Suprapubic skin (tissue), 4 donors: ENCODE data around the gene SMAD7.

Experiments used
- POLR2A ChIP-seq, 2 donors: fragments of 450-650 bp; IDR thresholded peaks; one replicate each; pipeline ENCODE4 v1.6.1; 2017; ENCODE audit warnings: antibody characterized with exemption in 2 of 2, mild to moderate bottlenecking in 2 of 2, moderate library complexity in 2 of 2
- POLR2AphosphoS5 ChIP-seq, 3 donors: sonication (generic); formaldehyde crosslinking; IDR thresholded peaks; one replicate each; pipeline ENCODE4 v1.6.1; 2017; ENCODE audit warnings: antibody characterized with exemption in 3 of 3
- TF ChIP-seq, protein P1 (sequence below), 2 donors: fragments of 200-600 bp in 1 of 2; fragments of 450-650 bp in 1 of 2; sonication (generic) in 1 of 2; IDR thresholded peaks; one replicate each; pipeline ENCODE4 v1.5.1; 2016 to 2019; ENCODE audit warnings: antibody characterized with exemption in 2 of 2, mild to moderate bottlenecking in 1 of 2, moderate library complexity in 1 of 2

DNA sequence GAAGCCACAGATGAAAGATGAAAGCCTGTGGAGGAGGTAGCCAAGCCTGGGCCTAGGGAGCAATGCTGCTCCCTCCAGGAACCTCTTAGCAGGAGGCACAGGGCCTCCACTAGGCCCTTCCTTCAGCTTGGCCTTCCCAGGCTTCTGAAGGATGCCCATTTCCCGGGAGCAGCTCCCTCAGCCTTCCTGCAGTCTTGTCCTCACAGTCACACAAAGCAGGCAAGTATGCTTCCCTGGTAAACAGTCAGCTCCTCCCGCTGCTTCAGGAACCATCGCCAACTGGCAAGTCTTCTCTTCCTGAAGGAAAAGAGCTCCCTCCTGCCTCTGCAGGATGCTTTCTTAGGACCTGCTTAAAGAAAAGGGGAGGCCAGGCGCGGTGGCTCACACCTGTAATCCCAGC lies 53.2 kb downstream of the SMAD7 start:
- no peak for TF ChIP-seq POLR2A (IDR thresholded peaks at IDR 0.05)
- TF ChIP-seq, protein P1, sequence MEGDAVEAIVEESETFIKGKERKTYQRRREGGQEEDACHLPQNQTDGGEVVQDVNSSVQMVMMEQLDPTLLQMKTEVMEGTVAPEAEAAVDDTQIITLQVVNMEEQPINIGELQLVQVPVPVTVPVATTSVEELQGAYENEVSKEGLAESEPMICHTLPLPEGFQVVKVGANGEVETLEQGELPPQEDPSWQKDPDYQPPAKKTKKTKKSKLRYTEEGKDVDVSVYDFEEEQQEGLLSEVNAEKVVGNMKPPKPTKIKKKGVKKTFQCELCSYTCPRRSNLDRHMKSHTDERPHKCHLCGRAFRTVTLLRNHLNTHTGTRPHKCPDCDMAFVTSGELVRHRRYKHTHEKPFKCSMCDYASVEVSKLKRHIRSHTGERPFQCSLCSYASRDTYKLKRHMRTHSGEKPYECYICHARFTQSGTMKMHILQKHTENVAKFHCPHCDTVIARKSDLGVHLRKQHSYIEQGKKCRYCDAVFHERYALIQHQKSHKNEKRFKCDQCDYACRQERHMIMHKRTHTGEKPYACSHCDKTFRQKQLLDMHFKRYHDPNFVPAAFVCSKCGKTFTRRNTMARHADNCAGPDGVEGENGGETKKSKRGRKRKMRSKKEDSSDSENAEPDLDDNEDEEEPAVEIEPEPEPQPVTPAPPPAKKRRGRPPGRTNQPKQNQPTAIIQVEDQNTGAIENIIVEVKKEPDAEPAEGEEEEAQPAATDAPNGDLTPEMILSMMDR (IDR thresholded peaks at IDR 0.05), result no peak
- no peak for TF ChIP-seq POLR2AphosphoS5 (IDR thresholded peaks at IDR 0.05)
